GM21723 (cell line): Measurements from ENCODE around the gene REEP6.
"Not testable (repeated sequence)": the region's sequence is repeated elsewhere in the genome, so short reads cannot be mapped to it uniquely, and the experiment has no call there.

Source experiments
- ATAC-seq: cut with Tn5 transposase; IDR thresholded peaks from one replicate; pipeline ENCODE4 v1.9.1; 2021; ENCODE audit warnings: mild to moderate bottlenecking, moderate library complexity; ENCODE audit not compliant: unreplicated experiment

The REEP6 gene

DNA sequence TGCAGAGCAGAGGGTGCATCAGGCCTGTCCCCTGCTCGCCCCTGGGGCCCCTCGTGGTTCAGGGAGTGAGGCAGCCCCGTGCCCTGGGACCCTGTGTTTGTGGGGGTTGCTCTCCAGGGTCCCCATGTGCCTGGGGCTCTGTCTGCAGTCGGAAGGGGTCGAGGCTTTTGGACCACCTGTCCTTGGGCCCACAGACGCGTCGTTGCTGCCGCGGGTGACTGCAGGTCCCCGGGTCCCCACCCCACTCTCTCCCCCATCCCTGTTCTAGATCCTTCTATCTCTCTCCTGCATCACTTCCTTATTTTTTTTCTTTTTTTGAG lies 2.7 kb upstream of the REEP6 start:
- ATAC-seq: no peak

DNA sequence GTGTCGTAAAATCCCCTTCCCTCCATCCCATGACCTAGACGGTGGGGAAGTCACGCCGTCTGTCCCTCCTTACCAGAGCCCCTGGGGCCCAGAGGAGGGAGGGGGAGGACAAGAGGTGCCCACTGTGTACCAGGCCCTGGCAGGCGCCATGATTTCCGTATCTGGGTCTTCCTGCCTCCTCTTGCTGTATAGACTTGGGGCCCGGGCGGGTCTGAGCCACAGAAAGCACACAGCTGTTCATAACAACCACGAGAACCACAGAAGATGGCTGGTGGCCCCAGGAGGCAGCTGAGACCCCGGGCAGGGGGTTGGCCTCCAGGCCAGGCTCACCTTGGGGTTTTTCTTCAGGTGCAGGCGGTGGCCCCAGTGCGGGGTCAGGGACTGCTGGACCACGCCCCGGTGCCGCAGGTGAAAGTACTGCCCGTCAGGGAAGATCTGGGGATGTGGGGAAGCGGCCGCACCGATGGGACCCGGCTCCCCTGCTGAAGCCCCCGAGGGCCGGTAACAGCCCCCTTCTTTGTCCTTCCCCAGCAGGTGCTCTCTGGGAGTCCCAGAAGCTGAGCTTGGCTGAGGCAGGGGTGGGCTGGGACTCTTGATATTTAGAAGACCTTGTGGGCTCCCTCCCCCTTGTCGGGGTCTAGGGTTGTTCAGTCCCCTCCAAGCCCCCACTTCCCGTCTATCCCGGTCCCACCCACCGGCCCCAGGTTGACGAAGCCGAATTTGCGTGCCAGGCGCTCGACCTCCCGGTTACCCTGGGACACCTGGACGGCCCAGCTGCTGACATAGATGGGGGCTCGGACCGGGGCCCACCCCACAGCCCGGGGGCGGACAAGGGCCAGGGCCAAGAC lies 1.3 kb upstream of the REEP6 start:
- no peak for ATAC-seq

DNA sequence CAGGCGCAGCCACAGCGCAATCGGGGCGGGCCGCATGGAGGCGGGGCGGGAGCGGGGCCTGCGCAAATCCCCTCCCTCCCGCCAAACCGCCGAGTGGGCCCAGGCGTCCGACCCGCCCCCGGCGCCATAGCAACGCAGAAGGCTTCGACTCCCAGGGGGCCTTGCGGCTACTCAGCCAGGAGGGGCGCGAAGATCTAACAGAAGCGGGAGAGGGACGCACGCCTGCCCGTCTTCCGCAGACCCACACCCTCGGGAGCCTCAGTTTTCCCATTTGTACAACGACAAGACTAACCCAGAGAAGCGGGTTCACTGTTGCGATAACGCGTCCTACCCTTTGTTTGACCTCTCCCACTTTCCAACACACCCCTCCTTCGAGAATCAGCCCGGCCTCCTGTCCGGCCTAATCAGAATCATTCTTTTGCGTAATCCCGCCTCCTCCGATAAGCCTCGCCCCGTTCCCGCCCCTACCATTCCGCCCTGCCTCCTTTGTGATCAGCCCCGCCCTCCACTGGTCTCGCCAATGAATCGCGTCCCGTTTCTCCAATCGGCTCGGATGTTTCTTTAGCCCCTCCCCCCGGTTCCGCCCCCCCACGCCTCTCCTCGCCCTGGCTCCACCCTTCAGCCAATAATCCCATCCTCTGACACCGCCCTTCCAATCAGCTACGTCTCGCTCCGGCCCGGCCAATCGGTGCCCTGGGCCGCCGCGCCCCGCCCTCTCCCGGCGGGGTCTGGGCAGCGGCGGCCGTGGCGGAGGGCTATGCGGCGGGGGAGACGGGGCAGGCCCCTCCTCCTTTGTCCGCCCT lies 469 bp upstream of the REEP6 start, which contains the start of gene PCSK4:
PCSK4 (minus strand) TSS at position 40 of the 803 bp plus-strand sequence; CDS start at position 36, 4 bp downstream.
- peak; percentile 84 for ATAC-seq

DNA sequence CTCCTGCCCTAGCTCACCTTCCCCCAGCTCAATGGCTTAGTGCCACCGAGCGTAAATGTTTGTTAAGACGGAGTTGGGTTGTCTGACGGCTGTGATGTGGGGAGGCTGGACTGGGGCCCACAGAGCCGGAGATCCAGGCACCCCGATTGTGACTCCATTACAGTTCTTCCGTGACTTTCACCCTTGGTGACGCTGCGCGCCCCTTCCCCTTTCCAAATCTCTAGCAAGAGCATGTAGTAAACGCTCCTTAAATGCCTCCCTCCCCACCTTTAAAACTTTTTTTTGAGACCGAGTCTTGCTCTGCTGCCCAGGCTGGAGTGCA lies 829 bp downstream of the REEP6 start:
- ATAC-seq: no peak

DNA sequence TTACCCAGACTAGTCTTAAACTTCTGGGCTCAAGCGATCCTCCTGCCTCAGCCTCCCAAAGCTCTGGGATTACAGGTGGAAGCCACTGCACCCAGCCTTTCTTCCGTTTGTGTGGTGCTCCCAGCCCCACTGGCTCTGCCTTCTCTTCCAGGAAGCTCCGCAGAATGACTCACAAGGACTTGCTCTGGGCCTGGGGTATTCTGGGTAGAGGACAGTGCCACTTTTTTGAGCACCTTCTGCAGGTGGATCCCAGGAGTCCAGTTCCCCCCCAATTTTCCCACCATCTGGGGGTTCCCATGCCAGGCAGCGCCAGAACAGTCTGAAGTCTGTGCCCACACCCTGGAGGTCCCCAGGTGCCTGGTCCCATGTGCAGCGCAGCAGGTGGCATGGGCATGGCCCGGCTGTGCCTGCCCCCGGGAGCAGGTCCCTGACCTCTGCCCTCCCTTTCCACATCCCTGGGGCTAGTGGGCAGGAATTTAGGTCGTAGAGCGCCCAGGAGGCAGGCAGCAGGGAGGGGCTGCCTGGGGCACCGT lies 1.6 kb downstream of the REEP6 start:
- ATAC-seq: no peak

DNA sequence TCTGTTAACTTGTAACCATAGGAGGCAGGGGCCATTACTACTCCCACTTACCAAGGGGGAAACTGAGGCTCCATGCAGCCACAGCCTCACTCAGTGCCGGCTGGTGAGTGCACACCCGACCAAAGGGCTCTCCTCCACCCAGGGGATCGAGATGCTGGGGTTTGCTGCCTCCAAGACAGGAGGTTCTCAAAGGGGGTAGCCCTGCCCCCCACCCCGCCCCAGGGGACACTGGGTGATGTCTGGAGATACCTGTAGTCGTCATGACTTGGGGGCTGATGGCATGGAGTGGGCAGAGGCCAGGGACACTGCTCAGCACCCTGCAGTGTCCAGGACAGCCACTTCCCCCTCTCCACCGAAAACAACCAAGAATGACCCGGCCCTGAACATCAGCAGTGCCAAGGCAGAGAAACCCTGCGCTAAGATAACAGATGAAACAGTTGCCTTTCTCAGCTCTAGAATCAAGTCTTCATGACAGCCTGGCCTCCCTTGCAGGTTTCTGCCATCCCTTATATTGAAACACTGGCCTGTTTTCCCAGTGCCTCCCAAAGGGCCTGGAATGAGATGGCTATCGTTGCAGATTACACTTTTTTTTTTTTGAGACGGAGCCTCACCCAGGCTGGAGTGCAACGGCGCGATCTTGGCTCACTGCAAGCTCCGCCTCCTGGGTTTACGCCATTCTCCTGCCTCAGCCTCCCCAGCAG lies 3.3 kb downstream of the REEP6 start:
- no peak for ATAC-seq

DNA sequence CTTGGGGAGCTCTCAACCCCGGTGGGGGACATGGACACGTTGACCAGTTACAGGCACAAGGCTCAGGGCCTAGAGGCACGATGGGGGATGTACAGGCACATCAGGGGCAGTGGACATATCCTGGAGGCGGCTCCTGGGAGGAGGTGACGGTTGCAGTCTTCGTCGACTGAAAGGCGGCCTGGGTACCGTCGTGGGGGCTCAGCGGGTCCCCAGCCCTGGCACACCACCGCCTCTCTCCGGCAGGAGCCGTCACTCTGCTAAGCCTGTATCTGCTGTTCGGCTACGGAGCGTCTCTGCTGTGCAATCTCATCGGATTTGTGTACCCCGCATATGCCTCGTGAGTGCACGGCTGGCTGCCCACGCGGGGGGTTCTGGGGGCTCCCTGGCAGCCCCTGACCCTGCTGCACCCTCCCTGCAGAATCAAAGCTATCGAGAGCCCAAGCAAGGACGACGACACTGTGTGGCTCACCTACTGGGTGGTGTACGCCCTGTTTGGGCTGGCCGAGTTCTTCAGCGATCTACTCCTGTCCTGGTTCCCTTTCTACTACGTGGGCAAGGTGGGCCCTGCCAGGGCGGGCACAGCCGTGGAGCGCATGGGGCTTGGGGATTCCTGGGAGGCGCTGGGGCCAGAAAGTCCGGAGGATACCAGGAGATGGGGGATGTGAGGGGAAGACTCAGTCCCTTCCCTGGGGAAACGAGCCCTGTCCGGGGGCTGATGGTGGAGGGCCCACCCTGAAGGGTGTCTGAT lies 4.2 kb downstream of the REEP6 start:
- ATAC-seq: no peak

DNA sequence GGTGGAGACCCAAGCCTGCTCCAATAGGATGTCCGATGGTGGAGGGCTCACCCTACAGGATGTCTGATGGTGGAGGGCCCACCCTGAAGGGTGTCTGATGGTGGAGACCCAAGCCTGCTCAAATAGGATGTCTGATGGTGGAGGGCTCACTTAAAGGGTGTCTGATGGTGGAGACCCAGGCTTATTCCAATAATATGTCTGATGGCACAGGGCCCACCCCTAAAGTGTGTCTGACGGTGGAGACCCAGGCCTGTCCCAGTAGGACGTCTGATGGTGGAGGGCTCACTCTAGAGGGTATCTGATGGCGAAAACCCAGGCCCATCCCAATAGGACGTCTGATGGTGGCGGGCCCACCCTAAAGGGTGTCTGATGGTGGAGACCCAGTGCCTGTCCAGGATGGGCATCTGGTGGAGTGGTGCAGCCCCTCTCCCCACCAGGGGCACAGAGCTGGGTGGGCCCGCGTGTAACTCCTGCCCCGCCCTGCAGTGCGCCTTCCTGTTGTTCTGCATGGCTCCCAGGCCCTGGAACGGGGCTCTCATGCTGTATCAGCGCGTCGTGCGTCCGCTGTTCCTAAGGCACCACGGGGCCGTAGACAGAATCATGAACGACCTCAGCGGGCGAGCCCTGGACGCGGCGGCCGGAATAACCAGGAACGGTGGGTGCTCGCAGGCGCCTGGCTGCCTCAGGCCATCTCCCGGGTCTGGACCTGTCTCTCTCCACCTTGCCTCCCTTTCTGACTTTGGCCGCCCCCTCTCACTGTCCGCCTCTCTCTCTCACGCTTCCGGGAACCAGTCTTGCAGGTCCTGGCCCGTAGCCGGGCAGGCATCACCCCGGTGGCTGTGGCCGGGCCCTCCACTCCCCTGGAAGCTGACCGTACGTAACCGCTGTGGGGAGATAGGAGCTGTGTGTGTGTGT lies 5.1 kb downstream of the REEP6 start:
- ATAC-seq: no peak

DNA sequence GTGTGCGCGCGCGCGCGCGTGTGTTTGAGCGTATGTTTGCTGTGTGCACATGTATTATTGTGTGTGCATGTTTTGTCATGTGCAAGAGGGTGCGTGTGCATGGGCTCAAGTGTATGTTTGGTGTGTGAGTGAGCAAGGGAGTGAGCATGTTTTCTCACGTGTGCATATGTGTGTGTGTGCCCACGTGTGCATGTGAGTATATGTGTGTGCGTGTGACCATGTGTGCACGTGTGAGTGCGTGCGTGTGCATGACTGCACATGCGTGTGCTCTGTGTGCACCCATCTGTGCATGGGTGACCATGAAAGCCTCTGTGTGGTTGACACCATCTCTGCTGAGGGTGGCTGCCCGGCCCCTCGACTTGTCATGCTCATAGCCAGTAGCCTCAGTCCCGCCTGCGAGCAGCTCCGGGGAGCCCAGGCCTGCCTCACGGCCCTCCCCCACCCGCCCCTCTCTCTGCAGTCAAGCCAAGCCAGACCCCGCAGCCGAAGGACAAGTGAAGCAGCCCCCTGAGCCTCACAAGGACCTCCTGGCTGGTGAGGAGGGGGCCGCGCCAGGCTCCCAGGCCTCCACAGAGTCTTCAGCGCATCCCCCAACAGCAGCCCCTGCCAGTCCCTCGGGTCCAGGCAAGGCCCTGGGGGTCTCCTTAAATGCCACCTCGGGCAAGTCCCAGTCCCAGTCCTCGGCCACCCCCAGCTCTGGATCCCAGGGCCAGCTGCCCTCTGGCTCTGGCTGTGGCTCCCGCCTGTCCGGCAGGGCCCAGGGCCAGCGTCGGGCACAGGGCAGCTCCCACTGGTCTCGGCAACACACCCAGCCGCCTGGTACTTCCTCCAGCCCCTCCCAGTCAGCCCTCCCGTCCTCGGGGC lies 6.0 kb downstream of the REEP6 start:
- ATAC-seq: no peak

DNA sequence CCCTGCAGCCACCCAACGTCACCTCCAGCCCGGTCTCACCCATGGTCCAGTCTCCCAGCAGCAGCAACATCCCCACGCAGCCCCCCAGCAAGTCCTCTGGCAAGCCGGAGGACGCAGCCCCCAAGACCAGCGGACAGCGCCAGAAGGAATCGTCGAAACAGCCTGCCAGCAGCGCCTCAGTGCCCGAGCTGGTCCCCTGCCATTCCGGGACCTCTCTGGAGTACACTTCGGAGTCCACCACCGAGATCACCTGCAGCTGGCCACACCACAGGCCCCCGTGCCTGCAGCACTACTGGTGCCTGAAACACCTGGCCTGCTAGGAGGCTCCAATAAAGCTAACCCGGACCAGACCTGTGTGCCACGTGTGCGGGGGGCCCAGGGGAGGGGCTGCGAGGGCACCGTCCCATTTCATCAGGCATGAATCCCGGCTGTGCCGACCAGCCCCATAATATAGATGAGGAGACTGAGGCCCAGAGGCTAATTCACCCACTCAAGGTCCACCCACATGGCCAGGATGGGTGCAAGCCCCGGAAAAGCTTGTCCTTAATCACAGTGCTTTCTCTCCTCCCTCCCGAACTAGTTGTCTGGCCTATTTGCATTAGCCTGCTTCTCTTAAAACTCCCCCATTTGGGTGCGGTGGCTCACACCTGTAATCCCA lies 6.7 kb downstream of the REEP6 start:
- ATAC-seq: no peak

DNA sequence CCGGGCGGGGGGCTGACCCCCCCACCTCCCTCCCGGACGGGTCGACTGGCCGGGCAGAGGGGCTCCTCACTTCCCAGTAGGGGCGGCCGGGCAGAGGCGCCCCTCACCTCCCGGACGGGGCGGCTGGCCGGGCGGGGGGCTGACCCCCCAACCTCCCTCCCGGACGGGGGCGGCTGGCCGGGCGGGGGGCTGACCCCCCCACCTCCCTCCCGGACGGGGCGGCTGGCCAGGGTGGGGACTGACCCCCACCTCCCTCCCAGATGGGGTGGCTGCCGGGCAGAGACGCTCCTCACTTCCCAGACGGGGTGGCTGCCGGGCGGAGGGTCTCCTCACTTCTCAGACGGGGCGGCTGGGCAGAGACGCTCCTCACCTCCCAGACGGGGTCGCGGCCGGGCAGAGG lies 8.2 kb downstream of the REEP6 start:
- ATAC-seq: not testable (repeated sequence)

DNA sequence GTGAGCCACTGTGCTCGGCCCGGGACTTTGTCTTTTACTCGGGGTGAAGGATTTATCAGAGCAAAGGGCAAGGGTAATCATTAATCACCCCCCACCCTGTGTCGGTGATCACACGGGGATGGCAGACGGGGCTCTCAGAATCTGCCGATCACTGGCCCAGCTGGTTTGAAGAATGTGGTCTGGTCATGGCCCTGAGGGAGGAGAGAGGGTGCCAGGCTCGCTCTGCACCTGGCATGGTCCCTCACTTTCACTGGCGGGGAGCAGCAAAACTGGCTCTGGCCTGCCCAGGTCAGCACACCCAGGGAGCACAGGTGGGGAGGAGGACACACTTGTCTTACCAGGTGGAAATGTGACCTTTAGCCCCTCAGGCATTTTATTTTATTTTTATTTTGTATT lies 10.2 kb downstream of the REEP6 start:
- no peak for ATAC-seq

DNA sequence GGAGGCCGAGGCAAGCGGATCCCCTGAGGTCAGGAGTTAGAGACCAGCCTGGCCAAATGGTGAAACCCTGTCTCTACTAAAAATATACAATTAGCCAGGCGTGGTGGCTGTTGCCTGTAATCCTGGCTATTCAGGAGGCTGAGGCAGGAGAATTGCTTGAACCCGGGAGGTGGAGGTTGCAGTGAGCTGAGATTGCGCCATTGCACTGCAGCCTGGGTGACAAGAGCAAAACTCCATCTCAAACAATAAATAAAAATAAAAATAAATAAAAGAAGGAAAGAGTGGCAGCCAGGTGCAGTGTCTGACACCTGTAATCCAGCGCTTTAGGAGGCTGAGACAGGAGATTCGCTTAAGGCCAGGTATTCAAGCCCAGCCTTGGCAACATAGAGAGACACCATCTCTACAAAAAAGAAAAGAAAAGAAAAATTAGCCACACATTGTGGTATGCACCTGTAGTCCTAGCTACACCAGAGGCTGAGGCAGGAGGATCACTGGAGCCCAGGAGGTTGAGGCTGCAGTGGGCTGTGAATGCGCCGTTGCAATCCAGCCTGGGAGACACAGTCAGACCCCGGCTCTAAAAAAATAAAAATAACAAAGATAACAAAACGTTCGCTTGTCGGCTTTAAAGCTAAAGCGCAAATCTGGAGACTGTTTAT lies 11.6 kb downstream of the REEP6 start:
- ATAC-seq: no peak

DNA sequence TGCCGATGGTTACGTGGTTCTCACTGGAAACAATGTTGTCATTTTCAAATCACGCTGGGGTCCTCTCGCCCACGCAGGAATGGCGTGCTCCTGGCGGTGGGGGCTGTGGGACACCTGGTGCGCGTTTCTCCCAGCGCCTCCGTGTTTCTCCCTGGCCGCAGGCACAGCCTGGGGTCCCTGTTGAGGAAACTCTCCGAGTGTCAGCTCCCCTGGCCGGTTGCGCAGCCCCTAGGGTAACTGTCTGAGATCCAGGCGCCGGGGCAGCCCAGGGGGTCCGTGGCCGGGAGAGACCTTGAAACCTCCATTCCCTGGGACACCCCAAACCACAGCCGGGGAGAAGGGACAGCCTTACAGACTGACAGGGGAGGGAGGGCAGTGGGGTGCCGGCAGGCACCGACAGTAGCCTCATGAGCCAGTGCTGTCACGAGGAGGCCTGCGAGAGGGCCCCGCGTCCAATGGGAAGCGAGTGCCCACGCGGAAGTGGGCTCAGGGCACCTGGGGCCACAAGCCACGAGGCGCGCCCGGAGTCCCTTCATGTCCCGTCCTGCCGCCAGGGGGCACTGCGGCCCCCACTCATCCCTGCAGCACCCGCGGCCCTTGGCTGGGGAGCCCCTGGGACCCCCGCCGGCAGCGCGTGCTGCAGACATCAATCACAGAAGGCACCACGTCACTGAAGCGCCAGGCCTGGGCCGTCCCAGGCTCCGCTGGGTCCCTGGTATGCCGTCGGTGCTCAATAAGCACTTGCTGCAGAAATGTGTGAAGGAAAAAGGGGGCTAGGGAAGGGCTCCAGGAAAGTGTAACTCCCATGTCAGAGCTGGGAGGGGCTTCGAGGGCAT lies 12.3 kb downstream of the REEP6 start:
- no peak for ATAC-seq

DNA sequence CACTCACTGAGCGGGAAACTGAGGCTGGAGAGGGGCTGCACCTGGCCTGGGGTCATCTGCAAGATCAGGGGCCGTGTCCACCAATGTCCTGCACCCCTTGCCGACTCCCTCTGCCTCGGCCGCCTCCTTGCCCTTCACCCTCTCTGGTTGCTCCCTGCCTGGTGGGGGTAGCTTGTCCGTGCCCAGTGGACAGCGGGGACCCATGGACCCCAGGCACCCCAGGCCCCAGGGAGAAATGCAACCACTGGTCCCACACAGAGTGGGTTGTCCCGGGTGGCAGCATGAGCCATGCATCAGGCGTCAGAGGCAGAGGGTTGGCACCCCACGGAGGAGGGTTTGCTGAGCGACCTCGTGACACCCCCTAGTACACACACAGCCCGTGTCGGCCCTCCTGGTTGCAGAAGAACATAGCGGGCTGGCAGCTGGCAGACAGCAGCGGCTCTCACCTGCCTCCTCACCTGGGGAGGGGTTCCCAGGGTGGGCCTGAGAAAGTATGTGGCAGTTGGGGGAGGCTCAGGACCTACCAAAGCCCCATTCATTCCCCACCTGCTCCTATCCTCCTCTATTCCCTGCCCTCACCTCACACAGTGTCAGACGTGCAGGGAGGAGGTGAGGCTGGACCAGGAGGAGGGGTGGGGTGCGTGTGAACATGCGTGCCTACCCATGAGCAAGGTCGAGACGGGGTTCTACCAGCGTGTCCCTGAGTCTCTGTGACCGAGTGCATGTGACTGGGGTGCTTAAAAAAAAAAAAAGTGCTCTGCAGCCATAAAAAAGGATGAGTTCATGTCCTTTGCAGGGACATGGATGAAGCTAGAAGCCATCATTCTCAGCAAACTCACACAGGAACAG lies 13.2 kb downstream of the REEP6 start:
- ATAC-seq: no peak

DNA sequence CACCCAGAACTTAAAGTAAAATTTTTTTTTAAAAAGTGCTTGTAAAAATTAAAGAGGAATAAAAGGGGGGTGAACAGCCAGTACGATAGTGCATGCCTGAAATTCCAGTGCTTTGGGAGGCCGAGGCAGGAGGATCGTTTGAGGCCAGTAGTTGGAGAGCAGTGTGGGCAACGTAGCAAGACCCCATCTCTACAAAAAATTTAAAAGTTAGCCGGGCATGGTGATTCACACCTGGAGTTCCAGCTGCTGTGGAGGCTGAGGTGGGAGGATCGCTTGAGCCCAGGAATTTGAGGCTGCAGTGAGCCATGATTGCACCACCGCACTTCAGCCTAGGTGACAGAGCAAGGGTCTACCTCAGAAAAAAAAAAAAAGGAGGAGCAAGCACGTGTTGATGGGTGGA lies 14.0 kb downstream of the REEP6 start:
- ATAC-seq: no peak
